Measurements from ENCODE around the gene RNF31.

RNF31 gene

GRCh38 chr14:24136684-24137528 is 10.4 kb upstream of the RNF31 start:
- TF ChIP-seq CTCF (IDR thresholded peaks at IDR 0.05) (no peak), ZFX (IDR thresholded peaks at IDR 0.05; ENCODE audit: borderline replicate concordance) (no peak)

GRCh38 chr14:24137529-24138395 is 9.5 kb upstream of the RNF31 start:
- TF ChIP-seq ZFX (IDR thresholded peaks at IDR 0.05; ENCODE audit: borderline replicate concordance), result no peak
- no peak for TF ChIP-seq CTCF (IDR thresholded peaks at IDR 0.05)
- H3K27ac ChIP-seq, result peak overlapping the region; percentile 94

More at GRCh38 chr14:24136684-24137528, 10.4 kb upstream of the RNF31 start:
- peak overlapping the region; percentile 94 for H3K27ac ChIP-seq

DNA sequence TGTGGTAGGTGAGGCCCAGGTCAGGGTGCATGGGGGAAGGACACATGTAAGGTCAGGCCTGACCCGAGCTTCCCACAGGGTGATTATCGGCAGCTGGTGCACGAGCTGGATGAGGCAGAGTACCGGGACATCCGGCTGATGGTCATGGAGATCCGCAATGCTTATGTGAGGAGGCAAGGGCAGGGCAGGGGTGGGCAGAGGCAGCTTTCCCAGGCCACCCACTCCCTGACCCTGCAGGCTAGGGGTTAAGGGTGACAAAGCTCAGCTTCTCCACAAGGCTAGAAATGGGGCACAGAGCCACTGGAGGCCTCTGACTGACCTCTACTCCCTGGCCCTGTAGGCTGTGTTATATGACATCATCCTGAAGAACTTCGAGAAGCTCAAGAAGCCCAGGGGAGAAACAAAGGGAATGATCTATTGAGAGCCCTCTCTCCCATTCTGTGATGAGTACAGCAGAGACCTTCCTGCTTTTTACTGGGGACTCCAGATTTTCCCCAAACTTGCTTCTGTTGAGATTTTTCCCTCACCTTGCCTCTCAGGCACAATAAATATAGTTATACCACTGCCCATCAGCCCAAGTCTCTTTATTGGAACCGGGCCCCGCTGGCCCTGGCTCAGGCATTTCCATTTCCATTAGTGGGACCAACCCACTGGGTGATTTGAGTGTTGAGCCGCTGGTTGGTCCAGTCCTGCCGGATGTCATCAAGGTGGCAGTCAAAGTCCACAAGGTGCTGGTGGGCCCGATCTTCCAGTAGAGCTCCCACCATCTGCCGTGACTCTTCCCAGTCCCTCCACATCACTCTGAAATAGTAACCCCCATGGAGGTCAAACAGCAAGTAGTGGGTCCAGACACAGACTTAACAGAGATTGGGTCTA is 8.7 kb upstream of the RNF31 start:
- no peak for TF ChIP-seq ZFX (IDR thresholded peaks at IDR 0.05; ENCODE audit: borderline replicate concordance)
- no peak for TF ChIP-seq CTCF (IDR thresholded peaks at IDR 0.05)
- peak overlapping the region; percentile 94 for H3K27ac ChIP-seq

DNA sequence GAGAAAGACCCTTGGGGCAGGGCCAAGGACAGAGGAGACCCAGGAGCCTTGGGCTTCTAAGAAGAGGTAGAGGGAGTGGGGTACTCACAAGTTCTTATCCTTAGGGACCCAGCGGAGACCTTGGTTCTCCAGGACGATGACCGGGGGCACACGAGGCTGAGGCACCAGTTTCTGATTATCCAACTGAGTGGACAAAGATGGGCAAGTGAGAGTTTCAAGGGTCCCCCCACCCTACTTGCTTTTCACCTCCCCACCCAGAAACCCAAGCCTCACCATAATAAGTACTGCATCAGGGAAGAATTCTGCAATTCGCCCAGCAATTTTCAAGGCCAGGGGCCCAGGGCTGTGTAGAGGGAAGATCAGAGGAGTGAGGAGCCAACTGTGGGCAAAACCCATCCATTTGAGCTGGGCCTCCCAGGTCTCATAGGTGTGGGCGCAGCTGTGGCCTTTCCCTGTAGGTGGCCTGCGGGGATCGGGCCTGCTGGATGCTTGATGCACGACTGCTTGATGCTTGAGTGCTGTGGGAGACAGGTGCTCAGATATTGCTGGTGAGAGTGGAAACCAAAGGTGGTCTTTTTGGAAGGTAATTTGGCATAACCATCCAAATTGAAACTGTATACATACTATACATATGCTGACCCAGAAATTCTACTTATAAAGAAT is 7.9 kb upstream of the RNF31 start:
- peak overlapping the region; percentile 94 for H3K27ac ChIP-seq

GRCh38 chr14:24141097-24141880 is 6.0 kb upstream of the RNF31 start, which contains the start of gene EMC9:
Gene EMC9, minus strand, starts transcription at chr14:24141591. Its CDS starts 287 bp downstream, at chr14:24141304.
- peak within 1 kb of the TSS; percentile 94 for H3K27ac ChIP-seq
- TF ChIP-seq CTCF (IDR thresholded peaks at IDR 0.05) (peak; percentile 48), ZFX (IDR thresholded peaks at IDR 0.05; ENCODE audit: borderline replicate concordance) (no peak)

More for the DNA sequence above, 7.9 kb upstream of the RNF31 start:
- TF ChIP-seq ZFX (IDR thresholded peaks at IDR 0.05; ENCODE audit: borderline replicate concordance) (no peak), CTCF (IDR thresholded peaks at IDR 0.05) (no peak)

Data from 22Rv1 (cell line).